Astrocyte of the hippocampus (primary cell): ENCODE data around the gene ANKRD12.
"Not testable (repeated sequence)": the region's sequence is repeated elsewhere in the genome, so short reads cannot be mapped to it uniquely, and the experiment has no call there.

Source experiments
- DNase-seq: peaks from one replicate; pipeline ENCODE4 v3.0.0; 2011; ENCODE audit warnings: low read depth, low spot score

The ANKRD12 gene

DNA sequence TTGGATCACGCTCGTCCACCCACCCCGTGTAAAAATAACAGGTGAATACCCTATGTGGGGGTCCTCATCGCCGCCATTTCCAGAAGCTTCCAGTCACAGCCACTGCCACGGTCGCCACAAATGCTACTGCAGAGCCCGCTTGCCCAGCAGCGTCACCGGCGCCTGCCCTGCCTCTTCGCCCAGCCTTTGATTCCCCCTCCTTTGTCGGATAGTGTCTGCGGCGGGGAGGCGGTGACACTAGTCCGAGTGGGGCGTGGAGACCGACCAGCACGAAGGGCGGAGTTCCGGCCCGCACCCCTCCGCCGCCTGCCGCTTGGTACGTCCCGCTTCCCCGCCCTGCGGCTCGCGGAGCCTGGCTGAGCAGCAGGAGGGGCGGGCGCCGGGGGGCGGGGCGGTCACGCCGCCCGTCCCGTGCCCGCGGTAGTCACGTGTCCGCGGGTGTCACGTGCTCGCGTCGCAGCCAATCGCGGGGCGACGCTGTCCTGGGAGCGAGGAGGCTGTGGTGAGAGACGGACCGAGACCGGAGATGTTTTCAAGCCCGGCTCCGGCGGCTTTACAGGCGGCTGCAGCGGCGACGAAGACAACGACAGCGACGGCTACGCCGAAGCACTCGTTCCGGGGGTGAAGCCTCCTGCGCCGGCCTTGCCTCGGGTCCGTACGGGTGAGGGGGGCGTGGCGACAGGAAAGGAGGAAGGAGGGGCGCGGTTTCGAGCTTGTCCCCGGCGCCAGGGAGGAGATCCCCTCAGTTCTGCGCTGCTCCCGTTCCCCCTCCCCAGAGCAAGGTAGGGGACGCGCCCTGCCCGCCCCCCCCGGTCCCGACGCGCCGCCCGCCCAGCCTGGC lies at the start of gene ANKRD12:
ANKRD12 (plus strand) TSS at position 467 of the 841 bp plus-strand sequence. CDS start 45,652 bp downstream, outside the sequence.
- DNase-seq = peak; percentile 100

DNA sequence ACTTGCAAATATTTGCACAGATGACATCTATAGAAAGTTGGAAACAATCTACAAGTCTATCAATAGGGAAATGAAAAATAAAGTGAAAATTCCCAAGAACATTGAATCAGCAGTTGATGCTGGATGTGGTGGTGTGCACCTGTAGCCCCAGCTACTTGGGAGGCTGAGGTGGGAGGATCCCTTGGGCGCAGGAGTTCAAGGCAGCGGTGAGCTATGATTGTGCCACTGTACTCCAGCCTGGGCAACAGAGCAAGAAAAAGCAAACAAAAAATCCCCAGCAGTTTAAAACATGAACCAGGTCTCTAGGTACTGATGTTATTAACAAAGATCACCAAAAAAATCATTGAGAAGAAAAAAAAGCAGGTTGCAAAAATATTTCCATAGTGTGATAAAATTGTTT lies 49.4 kb upstream of the ANKRD12 start:
- DNase-seq = no peak

DNA sequence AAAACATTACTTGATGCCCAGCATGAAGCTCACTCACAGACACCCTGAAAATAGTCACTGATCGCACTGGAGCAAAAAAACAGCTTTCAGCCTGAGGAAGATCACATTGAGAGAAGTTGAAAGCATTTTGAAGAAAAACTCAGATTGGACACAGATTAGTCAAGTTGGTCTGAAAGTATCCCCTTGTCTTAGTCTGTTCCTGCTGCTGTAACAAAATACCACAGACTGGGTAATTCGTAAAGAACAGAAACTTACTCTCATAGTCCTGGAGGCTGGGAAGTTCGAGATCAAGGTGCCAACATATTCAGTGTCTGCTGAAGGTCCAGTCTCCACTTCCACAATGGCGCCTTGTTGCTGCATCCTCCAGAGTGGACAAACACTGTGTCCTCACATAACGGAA lies 48.3 kb upstream of the ANKRD12 start:
- no peak for DNase-seq

DNA sequence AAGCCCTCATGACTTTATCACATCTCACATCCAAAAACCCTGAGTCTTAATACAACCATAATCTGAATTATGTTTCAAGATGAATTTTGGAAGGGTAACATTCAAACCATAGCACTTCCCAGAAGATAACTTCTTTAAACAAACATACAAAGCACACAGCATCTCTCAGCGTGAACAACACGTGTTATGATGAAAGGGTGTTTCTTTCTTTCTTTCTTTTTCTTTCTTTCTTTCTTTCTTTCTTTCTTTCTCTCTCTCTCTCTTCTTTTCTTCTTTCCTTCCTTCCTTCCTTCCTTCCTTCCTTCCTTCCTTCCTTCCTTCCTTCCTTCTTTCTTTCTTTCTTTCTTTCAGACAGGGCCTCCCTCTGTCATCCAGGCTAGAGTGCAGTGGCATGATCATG lies 47.9 kb upstream of the ANKRD12 start:
- DNase-seq = not testable (repeated sequence)

DNA sequence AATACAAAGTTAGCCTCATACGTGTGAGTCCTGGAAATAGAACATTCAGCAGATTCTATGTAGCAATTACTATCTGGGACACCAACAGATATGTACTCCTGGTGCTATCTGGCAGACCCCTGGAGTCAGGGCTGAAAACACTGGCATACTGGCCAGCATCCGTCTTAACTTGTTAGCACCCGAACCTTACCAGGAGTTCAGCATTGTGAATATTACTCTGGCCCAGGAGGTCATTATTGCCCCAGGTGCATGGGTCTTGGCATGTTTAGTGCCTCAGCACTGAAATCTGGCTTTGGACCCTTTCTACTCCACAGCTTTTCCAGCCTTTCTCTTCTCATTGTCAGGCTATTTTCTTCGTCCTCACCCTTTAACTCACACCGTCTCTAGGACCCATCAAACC lies 46.0 kb upstream of the ANKRD12 start:
- DNase-seq = no peak

DNA sequence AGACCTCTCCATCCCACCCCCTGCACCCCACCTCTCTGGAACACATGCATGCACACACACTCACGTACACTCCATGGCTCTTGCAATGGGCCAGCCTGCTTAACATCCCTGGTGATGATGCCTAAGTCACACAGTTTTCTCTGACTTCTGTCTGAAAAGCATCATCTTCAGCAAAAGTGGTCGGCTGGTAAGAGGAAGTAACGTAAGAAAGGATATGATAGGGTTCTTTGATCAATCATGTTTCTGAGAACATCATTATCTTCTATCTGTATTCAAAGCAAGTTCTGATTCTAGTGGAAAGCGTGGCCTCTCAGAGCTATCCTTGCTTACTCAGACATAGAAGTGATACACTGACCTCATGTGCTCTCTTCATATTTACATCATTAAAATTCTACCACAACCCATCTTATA lies 45.5 kb upstream of the ANKRD12 start:
- no peak for DNase-seq

DNA sequence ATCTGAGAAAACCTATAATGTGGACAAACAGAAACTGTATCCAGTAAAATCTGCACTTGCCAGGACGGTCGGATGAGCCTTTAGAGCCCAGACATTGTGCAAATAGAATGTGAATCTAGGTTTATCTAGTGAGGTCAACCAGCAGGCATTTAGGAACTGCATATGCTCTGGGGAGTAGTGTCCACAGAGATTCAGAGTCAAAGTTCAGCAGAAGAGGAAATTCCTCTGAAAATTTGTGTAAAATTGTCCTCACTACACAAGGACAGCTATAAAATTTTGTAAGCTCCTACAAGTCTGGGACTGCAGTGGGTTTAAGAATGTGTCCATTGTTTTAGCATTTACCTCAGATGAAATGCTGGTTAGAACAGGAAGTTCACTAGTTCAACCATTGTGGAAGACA lies 43.9 kb upstream of the ANKRD12 start:
- DNase-seq = no peak

DNA sequence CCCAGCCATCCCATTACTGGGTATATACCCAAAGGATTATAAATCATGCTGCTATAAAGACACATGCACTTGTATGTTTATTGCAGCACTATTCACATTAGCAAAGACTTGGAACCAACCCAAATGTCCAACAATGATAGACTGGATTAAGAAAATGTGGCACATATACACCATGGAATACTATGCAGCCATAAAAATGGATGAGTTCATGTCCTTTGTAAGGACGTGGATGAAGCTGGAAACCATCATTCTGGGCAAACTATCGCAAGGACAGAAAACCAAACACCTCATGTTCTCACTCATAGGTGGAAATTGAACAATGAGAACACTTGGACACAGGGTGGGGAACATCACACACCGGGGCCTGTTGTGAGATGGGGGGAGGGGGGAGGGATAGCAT lies 43.5 kb upstream of the ANKRD12 start:
- DNase-seq = not testable (repeated sequence)

DNA sequence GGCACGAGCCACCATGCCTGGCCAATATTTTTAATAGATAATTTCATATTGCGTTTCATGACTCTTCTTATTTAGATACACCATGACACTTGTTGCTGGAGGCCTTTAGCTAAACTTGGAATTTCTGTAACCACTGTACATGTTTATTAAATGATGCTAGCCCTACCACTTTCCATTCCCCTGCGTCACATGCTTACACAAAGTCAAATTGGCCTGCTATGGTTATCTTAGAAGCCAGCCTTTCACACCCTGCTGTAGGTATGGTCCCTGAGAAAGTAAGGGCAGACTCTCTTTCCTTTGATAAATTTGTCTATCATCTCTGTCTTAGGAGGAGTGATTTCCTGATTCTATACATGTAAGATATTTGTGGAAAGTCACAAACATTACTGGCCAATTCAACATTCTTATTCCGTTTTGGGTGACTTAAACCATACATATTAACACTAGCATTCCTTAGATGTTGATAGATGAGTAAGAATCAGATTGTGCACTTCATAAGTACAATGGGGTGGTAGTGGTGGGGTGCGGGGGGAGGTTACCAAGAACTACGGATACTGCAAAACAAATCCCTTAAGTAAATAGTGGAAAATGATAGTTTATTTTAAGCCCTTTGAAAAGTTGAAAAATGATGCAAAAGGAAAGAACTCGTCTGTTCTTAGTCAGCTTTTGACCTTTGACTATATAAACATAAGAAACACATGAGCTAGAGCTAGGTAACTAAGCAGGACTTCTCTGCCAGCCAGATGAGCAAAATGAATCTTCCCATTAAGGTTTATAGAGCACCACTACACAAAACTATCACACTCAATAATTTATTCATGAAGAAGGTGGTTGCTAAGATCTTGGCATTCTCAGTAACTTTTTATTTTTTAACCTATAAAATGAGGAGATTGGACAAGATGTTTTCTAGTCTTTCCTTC lies 42.0 kb upstream of the ANKRD12 start:
- peak; percentile 49 for DNase-seq

DNA sequence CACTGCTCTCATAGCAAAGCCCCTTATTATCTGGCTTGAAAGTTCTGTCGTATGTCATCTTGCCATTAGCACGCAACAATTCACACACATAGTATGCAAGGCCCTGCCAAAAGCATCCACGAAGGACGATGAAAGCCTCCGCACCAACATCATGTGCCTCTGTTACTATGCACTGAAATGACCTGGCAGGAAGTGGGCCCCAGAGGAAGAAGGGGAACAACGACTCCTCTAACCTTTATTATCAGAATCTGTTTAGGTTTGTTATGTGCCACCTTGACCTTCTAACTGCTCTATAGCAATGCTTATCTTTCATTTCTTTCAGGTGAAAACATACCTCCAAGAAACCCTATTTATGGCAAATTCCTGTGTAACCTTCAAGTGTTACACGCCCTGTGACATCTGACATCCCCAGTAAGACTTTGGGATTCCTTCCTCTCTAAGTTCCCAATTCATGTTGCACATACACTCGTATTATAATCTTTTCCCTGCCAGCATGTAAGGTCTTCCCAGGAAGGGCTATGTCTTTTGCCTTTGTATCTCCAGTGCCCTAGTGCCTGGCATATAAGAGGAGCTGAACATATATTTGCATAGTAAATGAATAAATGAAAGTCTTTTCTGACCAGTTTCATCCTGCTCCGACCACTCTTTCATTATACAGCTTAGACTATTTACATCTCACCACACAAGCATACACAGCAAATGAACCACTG lies 41.1 kb upstream of the ANKRD12 start:
- DNase-seq = no peak

DNA sequence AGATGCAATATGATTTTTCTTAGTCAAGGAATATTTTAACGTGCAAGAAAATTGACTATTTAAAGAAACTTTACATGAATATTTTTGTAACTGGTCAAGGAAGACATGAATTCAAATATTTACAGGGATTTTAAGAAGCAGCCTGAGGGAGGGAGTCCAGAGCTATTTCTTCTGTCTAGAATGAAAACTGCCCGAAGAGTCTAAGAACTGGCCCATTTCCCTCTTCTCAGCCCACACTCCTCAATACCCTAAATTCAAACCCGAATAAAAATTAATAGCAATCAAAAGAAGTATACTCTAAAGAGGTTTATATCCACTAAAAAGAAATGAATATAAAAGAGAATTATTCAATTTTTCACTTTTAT lies 40.6 kb upstream of the ANKRD12 start:
- no peak for DNase-seq

DNA sequence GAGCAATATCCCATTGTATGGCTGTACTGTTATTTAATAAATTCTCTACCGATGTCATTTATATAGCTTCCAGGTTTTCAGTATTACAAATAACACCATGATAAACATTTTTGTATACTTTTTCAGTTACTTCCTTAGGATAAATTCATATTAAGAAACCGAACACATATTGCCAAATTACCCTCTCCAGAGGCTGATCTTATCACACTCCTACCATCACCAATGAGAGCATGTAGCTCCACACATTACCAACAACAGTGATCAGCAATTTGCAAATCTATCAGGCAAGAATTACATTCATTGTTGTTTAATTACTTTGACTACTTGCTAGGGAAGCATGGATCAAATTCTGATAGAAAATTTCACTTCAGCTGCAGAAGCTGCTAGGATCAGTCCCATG lies 39.9 kb upstream of the ANKRD12 start:
- no peak for DNase-seq

DNA sequence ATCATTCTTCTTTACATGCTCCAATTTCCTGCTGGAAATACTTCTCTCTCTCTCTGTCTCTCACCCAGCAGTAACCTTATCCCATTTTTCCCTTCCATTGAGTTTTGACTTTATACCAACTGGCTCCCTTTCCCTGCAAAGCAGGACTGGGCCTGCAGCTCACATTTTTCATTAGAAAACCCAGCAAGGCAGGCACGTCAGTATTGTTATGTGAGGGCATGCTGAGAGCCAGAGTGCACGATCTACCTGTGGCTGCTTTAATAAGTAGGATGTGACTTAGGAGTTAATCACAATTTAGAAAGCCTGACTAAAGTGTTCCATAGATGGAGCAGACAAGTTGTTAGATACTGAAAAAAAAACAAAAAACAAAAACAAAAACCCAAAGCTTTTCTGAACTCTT lies 39.2 kb upstream of the ANKRD12 start:
- DNase-seq = no peak

DNA sequence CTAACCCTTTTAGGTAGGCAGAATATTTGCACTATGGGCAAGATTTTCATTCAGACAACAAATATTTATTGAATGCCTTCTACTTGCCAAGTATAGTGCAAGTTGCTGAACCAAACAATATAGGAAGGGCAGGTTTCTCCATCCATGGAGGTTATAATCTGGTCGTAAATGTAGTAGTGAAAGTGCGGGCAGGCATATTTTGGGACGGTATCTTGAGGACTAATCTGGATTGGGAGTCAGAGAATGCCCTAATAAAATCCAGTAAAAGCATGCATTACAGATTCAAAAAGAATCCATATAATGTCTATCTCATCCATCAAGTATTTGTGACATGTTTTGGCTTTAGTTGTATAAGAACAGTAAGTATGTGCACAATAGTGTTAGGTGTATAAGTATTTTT lies 35.8 kb upstream of the ANKRD12 start:
- DNase-seq = no peak

DNA sequence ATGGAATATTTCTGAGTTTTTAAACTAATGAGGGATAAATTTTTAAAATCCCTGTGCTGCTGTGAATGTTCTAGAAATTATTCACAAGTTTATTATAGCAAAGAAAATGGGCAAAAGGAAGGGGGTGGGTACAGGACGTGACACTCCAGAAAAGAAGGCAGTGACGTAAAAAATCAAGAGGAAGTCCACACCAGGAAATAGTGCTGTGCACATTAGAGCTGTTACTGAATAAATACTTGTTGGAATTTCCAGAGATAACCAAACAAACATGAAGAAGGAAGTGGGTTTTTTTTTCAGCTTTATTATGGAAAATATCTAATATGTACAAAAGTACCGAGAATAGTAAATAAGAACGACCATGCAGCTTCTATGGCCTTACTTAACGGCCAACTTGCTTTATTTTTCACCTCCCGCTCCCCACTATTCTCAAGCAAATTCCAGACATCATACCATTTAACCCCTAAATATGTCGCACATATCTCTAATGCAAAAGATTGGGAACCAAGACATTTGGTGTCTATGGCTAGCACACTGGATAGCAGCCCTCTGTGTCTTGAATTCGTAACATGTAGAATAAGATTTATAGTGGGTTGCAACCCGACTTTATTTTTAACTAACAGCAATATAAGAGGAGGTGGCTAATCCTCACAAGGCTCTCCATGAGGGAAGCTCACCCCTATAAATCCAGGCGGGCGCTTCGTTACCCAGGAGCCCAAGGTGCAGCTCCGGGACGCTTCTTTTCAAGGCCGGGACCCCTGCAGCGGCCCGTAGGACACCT lies 34.7 kb upstream of the ANKRD12 start:
- DNase-seq = peak; percentile 62

DNA sequence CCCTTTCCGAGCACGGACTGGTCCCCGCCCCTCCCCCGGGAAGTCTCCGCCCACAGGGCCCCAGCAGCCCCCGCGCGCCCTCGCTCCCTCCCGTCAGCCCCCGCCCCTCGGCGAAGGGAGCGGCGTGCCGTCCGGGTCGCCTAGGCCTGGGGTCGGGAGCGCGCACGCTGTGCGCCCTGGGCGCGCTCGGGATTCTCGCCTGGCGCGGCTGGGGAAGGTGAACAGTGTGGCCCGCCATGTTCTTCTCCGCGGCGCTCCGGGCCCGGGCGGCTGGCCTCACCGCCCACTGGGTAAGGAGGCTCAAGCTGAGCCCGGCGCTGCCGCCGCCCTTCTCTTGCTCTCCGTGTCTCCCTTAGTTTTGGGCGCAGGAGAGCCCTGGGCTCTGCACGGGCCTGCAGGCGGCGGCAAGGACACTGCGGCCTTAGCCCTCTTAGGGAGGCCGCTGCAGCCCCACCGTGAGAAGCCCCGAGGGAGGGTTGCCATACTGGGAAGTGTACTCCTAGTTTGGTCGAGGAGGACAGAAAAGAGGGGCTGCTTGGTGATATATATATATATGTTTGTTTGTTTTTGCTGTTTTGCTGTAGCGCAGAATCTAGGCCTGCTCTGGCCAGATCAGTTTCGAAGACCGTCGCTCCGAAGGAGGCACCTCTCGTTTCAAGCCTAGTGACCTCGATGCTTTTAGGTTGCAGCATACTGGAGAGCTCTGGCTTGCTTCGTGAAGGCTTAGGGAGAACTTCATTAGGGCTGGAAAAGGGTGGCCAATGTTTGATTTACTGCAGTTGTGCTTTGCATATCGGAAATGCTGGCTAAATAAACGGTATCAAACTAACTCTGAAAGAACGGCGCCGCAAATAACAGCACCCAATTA lies 33.8 kb upstream of the ANKRD12 start, which contains the start of gene NDUFV2:
NDUFV2 (plus strand) TSS at position 192 of the 868 bp plus-strand sequence; CDS start at position 237, 45 bp downstream.
- peak; percentile 99 for DNase-seq

DNA sequence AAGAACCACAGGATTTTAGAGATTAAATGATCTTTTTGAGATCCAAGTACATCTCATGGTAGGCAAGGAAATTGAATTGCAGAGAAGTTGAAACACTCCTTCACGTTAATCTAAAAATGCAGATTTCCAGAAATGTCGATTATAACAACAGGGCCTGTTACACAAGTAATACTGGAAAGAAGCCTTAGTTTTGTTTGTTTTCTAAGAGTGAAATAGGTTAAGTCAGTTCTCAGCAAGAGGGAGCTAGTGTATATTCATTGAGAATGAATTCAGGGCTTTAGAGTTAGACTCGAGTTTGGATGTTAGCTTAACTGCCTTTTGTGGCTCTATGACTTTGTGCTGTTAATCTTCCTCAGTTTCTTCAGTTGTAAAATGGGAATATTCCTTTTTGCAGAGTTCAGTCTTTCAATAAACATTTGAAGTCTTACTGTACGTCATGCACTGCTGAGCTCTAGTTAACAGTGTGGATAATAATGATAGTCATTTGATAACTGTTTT lies 33.2 kb upstream of the ANKRD12 start:
- peak; percentile 34 for DNase-seq

DNA sequence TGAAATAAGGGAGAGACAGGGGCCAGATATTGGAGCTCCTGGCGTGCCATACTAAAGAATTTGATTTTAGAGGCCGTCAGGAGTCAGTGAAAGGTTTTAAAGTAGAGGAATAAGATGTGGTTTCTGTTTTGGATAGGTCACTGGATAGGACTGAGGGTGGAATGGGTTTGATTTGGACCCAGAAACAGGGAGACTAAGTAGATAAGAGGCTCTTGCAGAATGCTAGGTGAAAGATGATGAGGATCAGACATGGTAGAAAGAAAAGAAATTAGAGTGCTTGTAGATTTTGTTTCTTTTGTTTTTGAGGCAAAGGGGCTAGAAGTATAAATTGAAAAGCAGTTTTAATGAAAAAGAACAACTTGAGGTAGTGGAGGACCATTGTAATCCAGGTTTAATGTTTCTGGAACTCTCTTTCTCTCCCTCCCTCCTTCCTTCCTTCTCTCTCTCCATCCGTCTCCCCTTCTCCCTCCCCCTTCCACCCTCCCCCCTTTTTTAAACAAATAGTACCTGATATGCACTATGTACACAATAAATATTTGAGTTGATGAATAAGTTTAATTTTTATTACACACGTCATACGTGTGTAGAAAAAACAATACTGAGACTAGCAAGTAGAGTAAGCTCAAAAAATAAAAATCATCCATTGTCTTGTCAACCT lies 32.2 kb upstream of the ANKRD12 start:
- DNase-seq = no peak

DNA sequence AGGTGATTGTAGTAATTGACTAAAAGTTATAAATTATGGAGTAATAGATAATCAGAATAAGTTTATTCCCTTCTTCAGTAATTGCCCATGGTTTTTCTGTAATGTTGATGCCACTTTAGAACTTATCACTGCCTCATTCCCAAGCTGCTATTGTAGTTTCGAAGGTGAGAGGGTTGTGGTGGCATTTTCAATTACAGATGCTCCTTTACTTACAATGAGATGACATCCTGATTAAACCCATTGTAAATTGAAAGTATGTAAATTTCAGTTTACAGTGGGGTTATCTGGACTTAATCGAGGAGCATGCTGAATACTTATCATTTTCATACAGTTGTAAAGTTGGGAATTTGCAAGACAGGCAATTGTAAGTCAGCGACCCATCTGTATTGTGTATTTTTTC lies 31.2 kb upstream of the ANKRD12 start:
- DNase-seq = no peak
